IPS-NIHi11 (cell line): ENCODE measurements around the gene RNF130.

ENCODE experiments used
- DNase-seq: peaks from one replicate; pipeline ENCODE4 v3.0.0; 2012; ENCODE audit warnings: mixed read lengths, low spot score

The RNF130 gene

GRCh38 chr5:180054226-180054625, 17.3 kb downstream of the RNF130 start:
- no peak for DNase-seq

- DNase-seq: no peak
Observed at GRCh38 chr5:180053061-180053602, 18.4 kb downstream of the RNF130 start.

DNA sequence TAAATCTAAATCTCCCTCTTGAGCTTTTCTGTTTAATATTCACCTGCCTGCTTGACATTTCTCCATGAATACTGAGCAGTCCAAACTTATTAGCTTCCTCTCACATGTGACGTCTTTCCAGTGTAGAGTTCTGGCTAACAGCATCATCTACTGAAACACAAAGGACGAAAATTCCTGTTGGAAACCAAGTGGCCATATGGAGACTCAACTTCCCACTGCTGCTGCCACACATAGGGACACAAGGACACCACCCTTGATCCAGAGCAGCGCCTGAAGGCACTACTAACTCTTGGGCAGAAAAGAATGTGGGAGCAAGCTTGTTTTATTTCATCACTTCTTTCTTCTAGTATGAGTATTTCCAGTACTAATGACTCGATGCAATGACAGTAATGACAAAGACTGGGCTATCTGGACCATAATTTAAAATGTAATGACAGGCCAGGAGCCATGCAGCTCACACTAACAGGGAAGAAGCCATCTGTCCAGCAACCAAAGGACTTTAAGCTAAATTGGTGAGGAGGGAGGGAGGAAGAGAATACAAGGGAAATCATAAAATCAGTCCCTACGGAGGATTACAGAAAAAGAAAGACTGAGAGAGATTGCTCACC, 19.2 kb downstream of the RNF130 start:
- DNase-seq: no peak

DNA sequence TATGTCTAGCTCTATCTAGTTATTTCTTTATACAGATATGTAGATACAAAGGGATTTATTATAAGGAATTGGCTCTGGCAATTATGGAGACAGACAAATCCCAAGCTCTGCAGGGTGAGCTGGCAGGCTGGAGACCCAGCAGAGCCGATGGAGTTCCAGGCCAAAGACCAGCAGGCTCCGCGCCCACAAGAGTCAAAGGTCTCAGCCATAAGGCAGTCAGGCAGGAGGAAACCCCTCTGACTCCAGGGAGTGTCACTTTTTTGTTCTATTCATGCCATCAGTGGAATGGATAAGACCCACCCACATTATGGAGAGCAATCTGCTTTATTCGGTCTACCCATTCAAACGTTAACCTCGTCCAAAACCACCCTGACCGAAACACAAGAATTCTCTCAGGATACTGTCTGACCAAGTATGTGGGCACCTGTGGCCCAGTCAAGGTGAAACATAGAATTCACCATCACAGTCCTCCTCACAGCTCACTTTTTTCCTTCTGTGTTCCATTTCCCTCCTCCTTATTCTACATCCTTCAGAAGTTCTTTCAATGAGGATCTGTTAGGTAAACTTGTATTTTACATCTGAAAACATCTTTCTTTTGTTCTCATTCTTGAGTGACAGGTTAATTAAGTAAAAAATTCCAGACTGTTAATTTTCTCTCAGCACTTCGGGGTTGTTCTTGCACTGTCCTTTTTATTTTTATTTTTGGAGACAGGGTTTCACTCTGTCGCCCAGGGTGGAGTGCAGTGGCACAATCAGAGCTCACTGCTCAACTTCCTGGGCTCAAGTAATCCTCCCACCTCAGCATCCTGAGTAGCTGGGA, 21.2 kb downstream of the RNF130 start:
- DNase-seq: no peak

- no peak for DNase-seq
Observed at GRCh38 chr5:180049185-180049548, 22.4 kb downstream of the RNF130 start.

- no peak for DNase-seq
Observed at GRCh38 chr5:180047667-180048066, 23.9 kb downstream of the RNF130 start.

DNA sequence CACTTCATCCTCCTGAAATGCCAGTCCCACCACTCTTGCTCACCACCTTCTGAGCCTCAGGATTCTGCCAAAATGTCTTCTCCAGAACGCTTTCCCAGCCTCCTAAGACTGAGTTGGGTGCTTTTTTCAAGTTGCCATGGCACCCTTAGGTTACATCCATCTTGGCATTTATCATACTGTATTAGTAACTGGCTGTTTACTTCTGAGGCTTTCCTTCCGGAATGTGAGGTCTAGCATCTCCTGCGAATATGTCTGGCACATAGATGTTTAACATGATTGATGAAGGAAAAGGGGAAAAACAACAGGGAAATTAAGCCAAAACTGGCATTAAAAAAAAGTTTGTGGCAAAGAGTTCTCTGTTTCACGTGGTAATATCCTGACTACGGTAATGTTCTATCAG, 24.9 kb downstream of the RNF130 start:
- DNase-seq: no peak

- DNase-seq: no peak
Observed at GRCh38 chr5:180045889-180046499, 25.6 kb downstream of the RNF130 start.

DNA sequence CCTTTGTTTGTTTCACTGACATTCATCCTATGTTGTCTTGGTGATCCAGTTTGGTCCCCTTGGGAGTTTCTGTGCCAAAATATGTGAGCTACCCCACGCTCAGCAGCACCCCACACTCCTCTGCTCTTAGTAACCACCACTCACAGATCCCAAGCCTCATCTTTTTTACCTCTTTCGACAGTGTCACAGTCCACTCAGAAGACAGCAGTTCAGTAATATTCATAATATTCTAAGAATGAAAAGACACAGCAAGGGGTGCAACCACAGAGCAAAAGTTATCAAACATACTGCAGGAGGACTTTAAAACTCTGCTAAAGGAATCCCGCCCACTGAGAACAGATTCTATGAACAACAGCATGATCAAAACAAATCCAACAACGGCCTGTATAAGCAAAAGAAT, 28.2 kb downstream of the RNF130 start:
- no peak for DNase-seq

GRCh38 chr5:180041301-180042274, 30.0 kb downstream of the RNF130 start:
- DNase-seq: no peak

DNA sequence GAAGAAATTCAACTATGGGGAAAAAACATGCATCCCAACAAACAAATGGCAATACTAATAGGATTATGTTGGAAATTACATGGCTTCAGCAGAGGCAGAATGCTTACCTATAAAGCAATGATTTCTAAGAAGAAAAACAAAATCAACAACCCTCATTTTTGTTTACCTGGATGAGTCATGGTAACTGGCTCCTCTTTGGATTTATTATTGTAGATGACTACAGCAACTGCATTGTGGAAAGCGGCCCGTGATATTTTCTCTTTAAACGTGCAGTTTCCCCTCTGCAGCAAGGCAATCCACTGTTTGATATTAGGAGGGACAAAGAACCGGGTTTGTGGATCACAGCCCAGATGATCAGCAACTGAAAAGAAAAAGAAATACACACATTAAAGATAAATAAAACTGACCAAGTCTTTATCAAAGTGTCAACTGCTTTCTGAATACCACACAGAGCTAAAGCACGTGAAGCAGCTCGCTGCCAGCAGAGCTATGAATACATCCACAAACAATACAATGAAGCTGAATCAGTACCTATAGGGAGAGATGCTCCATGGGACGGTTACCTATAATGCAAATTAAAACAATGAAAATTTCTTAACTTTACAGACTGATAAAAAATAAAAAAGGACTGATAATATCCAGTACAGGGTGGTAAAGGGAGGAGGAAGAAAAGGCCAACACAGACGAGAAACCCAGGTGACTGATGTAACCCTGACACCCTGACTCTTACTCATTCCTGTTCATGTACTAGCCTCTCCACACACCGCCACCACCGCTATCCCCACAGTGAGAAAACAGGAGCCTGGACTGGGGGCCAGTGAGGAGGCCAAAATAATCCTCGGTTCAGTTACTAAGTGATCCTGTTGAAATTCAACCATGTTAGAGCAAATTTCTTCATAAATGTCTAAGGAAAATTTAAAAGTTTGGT, 31.0 kb downstream of the RNF130 start:
- DNase-seq: no peak

GRCh38 chr5:180035206-180035931, 36.2 kb downstream of the RNF130 start:
- DNase-seq: no peak

DNA sequence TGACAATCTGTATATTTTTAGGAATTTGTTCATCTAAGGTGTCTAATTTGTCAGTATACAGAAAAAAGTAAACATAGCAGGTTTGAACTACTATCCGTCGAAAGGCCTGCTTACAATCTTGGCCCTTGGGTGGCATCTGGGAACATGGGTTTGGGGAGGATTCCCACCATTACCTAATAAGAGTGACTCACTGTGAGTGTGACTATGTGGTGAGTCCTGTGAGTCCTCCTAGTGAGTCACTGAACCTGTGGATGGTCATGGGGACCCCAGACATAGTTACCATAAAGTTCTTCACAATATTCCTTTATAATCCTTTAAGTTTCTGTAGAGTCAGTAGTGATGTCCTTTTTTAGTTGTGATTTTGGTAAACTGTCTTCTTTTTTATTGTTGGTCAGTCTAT, 37.0 kb downstream of the RNF130 start:
- no peak for DNase-seq

DNA sequence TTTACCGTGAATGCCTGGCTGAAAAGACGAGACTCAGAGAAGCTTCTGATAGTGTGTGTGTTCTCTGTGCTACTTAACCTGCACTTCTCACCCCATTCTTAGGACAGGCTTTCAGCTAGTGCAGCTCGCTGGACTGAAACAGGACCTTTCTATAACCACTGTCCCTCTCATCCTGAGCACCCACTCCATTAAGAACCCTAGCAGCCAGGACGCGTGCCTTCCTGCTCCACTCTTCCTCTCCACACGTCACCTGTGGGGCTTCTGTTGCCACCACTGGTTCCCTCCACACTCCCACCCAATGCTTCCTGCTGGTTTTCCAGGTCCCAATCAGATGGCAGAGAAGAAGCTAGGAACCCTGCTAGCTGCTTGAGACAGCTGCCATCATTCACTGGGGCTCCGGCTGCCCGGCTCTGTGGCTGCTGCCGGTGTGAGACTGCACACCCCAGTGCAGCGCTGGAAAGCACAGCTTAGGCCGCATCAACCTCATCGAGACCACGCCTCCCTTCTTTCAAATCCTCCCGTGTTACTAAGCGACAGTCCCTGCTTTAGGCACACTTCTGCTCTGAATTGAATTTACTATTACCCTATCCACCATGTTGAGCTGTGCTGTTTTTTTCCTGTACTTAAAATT, 44.0 kb downstream of the RNF130 start:
- DNase-seq: no peak

- no peak for DNase-seq
Observed at GRCh38 chr5:180026734-180027458, 44.7 kb downstream of the RNF130 start.

- no peak for DNase-seq
Observed at GRCh38 chr5:180026320-180026719, 45.2 kb downstream of the RNF130 start.

DNA sequence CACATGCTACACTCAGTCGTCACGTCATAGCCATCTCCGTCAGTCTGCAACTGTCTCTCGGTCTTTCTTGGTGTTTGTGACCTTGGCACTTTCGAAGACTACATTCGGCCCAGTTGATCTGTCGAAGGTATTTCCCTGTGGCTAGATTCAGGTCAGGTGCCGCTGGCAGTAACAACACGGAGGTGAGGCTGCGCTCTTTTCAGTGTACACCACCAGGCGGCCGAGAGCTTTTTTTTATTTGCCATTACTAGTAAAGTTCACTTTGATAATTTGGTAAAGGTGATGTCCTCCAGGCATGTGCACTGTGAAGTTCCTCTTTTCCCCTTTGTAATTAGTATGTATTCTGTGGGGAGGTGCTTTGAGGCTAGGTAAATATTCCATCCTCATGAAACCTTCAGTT, 49.7 kb downstream of the RNF130 start:
- no peak for DNase-seq

DNA sequence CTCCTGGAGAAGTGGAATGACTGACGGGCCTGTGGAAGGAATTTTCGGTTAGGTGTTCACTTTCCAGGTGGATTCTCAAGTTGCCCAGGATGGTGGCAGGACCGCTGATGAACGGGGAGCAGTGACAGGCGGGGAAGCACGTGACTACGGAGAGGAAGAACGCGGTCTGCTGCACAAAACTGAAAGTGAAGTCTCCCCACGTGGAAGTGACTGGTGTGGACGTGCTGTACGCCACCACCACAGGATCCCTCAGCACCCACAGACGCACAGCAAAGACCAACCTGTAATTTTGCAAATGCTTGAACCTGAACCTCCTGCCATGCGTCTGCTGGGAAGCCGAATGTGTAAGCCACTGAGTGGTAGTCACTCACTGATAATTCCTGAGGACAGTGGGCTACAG, 51.4 kb downstream of the RNF130 start:
- DNase-seq: no peak
